GM12801 (cell line): ENCODE measurements around the gene SLC25A25.

Experiments used
- TF ChIP-seq, protein P1 (sequence below): IDR thresholded peaks from one replicate; pipeline ENCODE4 v1.5.1; 2011; ENCODE audit warnings: control low read depth; ENCODE audit not compliant: insufficient read length; ENCODE audit errors: extremely low read depth

Gene SLC25A25

GRCh38 chr9:128056086-128056485 lies 11.9 kb upstream of the SLC25A25 start:
- TF ChIP-seq, protein P1, sequence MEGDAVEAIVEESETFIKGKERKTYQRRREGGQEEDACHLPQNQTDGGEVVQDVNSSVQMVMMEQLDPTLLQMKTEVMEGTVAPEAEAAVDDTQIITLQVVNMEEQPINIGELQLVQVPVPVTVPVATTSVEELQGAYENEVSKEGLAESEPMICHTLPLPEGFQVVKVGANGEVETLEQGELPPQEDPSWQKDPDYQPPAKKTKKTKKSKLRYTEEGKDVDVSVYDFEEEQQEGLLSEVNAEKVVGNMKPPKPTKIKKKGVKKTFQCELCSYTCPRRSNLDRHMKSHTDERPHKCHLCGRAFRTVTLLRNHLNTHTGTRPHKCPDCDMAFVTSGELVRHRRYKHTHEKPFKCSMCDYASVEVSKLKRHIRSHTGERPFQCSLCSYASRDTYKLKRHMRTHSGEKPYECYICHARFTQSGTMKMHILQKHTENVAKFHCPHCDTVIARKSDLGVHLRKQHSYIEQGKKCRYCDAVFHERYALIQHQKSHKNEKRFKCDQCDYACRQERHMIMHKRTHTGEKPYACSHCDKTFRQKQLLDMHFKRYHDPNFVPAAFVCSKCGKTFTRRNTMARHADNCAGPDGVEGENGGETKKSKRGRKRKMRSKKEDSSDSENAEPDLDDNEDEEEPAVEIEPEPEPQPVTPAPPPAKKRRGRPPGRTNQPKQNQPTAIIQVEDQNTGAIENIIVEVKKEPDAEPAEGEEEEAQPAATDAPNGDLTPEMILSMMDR = no peak

DNA sequence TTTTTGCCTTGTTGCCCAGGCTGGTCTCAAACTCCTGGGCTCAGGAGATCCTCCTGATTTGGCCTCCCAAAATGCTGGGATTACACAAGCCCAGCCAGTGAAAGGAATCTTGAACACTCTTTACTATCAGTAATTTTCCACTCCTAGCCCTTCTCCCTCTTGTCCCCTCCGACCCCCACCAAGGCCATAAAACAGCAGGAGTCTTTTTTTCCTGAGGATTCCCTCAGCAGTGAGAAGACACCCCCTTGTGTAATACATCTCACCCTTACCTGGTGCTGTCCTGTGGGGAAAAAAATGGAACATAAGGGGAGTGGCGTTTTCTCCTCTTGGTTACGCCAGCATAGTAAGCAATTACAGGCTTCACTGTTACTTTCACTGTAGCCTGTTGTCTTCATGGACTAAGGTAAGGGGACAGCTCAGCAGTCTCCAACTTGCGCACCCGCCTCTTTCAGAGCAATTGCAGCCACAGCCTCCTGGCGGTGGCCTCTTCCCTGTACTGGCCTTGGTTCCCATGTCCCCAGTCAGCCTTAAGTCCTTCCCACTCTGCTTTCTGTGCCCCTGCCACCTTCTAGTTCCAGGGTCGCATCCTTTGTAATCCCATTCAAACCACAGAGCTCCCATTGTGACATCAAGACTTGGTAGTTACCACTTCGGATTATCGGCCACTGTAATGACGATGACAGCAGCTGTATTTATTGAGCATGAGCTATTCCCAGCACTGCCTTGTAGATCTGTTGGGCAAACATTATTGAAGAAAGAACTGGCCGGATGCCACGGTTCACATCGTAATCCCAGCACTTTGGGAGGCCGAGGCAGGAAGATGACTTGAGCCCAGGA lies 10.9 kb upstream of the SLC25A25 start:
- TF ChIP-seq, protein P1 = no peak

- TF ChIP-seq, protein P1 = no peak
Observed at GRCh38 chr9:128057724-128058409, 10.2 kb upstream of the SLC25A25 start.

DNA sequence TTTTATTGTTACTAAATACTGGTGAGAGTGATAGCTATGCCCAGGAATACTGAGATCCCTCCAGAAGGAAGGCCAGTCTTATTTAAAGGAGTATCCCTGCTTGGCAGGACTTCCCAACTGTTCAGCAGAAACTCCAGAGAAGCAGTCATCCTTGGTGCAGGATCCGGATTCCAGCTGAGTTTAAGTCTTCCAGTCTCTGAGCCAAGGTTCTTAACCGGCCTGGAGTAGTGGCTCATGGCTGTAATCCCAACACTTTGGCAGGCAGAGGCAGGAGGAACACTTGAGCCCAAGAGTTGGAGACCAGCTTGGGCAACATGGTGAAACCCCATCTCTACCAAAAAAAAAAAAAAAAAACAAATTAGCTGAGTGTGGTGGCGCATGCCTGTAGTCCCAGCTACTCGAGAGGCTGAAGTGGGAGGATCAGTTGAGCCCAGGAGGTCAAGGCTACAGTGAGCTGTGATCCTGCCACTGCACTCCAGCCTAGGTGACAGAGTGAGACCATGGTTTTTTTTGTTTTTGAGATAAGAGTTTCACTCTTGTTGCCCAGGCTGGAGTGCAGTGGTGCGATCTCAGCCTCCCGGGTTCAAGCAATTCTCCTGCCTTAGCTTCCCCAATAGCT lies 8.6 kb upstream of the SLC25A25 start:
- TF ChIP-seq, protein P1 = no peak

DNA sequence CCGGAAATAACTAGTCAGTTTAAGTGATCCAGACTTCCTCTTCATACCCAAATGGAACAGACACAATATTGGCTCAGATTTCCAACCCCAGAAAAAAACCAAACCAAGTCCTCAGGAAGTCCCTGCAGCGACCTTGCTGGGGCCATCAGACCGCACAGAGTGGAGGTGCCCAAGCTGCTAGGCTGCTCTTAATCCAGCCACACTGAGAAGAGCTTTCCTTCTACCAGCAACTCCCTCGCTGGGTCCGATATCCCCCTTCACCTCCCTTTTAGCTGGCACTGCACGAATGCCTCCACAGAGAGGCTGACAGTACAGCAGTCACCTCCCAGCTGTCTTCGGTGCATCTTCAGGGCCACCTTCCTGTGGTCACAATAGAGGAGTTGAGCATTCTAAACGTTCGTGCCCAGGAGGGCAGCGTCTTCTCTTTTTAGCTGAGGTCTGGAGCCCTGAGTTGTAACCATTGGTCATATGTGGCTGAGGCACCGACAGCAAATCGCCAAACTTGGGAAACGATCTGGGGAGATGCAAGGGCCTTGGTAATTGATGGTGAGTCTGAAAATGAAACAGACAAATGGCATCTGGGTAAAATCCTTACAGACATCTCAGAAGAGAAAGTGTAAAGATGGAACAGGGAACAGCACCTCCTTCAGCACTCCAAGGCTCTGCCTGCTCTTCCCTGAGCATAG lies 6.6 kb upstream of the SLC25A25 start:
- TF ChIP-seq, protein P1 = no peak

DNA sequence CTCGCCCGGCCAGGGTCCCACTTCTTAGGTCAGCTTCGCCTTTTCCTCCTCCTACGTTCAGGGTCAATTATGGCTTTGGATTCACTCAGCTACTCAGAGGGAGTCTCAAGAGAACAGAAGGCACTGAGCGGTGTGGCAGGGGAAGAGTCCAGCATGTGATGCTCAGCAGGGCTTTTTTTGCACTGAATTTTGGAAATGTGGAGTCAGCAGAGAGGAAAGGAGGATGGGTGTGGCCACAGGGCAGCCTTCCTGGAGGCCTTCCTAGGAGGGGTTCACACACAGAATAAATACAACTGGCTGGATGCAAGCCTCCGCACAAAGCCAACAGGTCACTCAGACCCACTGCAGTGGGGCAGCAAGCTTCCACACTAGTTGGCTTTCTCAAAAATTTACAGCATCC lies 5.8 kb upstream of the SLC25A25 start:
- TF ChIP-seq, protein P1 = no peak
